Right atrium auricular region (tissue), 2 donors: ENCODE results near the gene HLTF. TPM values are rescaled to one million over a fixed set of nuclear protein-coding genes. Genes with fewer than 3 reads are reported as not detected.

Experiments
- DNase-seq: peaks from one replicate; pipeline ENCODE4 v3.0.0-alpha.2; 2019; ENCODE audit warnings: low spot score
- H3K27ac ChIP-seq, 2 donors: fragments of 200-600 bp; sonication (generic); 1 replicate in 1 of 2; 2 replicates in 1 of 2; pipeline ENCODE4 v1.5.1; 2016 to 2019
- H3K27me3 ChIP-seq, 2 donors: fragments of 200-600 bp; sonication (generic); one replicate each; pipeline versions ENCODE4 v1.5.1 to v1.6.0; 2017 to 2019
- H3K36me3 ChIP-seq: fragments of 200-600 bp; sonication (generic); one replicate; pipeline ENCODE4 v1.5.1; 2016
- H3K4me1 ChIP-seq, 2 donors: fragments of 200-600 bp; sonication (generic); one replicate each; pipeline versions ENCODE4 v1.5.1 to v1.6.0; 2017 to 2019
- H3K4me3 ChIP-seq, 2 donors: fragments of 200-600 bp; sonication (generic); 1 replicate in 1 of 2; 2 replicates in 1 of 2; pipeline ENCODE4 v1.5.1; 2017 to 2019; ENCODE audit warnings: mild to moderate bottlenecking in 1 of 2, moderate library complexity in 1 of 2
- H3K9me3 ChIP-seq, 2 donors: fragments of 200-600 bp; sonication (generic); one replicate each; pipeline ENCODE4 v1.5.1; 2019
- total RNA-seq, 2 donors: library from RNA; depleted of rRNA; stranded (reverse); fragments of >200 nt; gene quantifications; one replicate each; pipeline ENCODE4 v1.1.0, GENCODE V29; 2016
- TF ChIP-seq, protein P1 (sequence below), 2 donors: fragments of 200-600 bp; sonication (generic); IDR thresholded peaks; one replicate each; pipeline ENCODE4 v1.5.1; 2019; ENCODE audit warnings: antibody characterized with exemption in 2 of 2

Gene HLTF
- total RNA-seq, 2 donors from 2014 or later = 9.2 to 24.8 TPM

DNA sequence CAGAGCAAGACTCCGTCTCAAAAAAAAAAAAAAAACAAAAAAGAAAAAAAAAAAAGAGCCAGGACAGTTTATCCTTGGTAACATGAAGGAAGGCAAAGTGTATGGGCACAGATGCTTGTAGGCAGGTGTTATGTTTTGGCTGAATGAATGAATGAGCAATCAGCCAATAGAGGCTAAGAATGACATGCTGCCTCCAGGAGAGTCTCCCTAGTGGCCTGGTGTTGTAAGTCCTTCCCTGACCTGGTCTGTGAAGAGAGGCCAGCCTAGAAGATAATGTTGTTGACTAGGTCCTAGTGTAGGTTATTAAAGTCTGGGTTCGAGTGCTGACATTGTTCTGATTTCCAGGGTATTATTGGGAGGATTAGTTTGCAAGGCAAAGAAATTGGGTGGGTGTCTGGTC, 70.1 kb downstream of the HLTF start:
- no peak for DNase-seq
- Histone ChIP-seq H3K27ac (peak overlapping the region; percentile 65 to 72), H3K4me3 (no peak overlapping the region), H3K9me3 (no peaks in the 10 kb centered on the region), H3K27me3 (no peaks in the 10 kb centered on the region), H3K36me3 (peaks cover 36% of the 10 kb centered on the region), H3K4me1 (peaks cover 0 to 64% of the 10 kb centered on the region in 2 donors)
- TF ChIP-seq, protein P1, sequence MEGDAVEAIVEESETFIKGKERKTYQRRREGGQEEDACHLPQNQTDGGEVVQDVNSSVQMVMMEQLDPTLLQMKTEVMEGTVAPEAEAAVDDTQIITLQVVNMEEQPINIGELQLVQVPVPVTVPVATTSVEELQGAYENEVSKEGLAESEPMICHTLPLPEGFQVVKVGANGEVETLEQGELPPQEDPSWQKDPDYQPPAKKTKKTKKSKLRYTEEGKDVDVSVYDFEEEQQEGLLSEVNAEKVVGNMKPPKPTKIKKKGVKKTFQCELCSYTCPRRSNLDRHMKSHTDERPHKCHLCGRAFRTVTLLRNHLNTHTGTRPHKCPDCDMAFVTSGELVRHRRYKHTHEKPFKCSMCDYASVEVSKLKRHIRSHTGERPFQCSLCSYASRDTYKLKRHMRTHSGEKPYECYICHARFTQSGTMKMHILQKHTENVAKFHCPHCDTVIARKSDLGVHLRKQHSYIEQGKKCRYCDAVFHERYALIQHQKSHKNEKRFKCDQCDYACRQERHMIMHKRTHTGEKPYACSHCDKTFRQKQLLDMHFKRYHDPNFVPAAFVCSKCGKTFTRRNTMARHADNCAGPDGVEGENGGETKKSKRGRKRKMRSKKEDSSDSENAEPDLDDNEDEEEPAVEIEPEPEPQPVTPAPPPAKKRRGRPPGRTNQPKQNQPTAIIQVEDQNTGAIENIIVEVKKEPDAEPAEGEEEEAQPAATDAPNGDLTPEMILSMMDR (IDR thresholded peaks at IDR 0.05) = no peak

DNA sequence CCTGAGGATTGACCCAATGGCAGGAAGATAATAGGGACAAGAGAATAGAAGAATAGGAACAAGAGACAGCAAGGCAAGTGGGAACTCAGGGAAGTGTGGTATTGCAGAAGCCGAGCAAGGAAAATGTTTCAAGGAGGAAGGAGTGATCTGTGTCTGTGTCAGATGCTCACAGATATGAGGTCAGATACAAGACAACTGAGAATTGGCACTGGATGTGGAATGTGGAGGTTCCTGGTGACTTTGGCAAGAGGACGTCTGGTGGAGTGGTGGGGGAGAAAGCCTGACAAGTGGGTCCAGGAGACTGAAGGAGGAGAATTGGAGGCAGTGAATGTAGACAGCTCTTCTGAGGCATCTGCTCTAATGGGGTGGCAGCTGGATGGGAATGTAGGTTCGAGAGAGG, 70.9 kb downstream of the HLTF start:
- H3K27me3 ChIP-seq = no peaks in the 10 kb centered on the region
- DNase-seq = no peak
- no peaks in the 10 kb centered on the region for H3K9me3 ChIP-seq
- TF ChIP-seq, protein P1 (IDR thresholded peaks at IDR 0.05) = no peak
- H3K4me3 ChIP-seq = no peak overlapping the region
- H3K36me3 ChIP-seq = peaks cover 39% of the 10 kb centered on the region
- H3K27ac ChIP-seq = peak overlapping the region; percentile 65 to 72
- peaks cover 0 to 65% of the 10 kb centered on the region in 2 donors for H3K4me1 ChIP-seq

DNA sequence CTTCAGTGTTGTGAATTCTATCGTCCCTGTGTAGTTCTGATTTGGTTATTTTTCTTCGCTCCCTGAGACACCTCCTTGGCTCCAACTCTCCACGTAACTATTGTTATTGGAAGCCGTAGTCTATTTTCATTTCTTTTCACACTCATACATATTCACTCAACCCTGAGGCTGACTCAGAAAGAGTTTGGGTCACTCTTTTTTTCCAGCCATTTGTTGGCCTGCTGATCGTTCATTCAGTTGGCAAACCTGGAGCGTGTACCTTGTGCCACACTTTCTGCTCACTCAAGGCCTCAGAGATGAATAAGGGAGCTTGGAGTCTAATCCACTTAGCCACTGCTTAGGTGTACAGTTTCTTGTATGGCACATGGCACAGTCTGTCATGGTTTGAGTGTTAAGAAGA, 72.6 kb downstream of the HLTF start:
- Histone ChIP-seq H3K36me3 (peaks cover 46% of the 10 kb centered on the region), H3K4me3 (no peak overlapping the region), H3K9me3 (no peaks in the 10 kb centered on the region), H3K27ac (no peak overlapping the region), H3K4me1 (peaks cover 0 to 48% of the 10 kb centered on the region in 2 donors), H3K27me3 (no peaks in the 10 kb centered on the region)
- no peak for DNase-seq
- TF ChIP-seq, protein P1 (IDR thresholded peaks at IDR 0.05) = no peak

DNA sequence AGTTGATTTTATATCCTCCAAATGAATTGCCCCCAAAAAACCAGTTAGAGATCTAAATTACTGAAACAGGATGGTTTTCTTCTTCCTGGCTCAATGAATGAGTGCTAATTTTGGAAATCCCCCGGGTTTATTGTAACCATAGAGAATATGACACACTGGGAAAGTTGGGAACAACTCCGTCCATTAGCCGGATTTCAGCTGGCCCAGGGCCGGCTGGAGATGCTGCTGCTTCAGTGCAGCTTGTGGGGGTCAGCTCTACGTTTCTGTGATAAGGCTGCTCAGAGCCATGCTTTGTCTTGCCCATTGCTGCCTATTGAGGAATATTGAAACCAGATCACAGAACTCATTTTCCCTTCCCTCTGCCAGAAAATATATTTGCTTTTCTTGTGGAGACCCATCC, 74.7 kb downstream of the HLTF start:
- Histone ChIP-seq H3K27ac (peak overlapping the region; percentile 3 to 47), H3K9me3 (no peaks in the 10 kb centered on the region)
- DNase-seq = no peak

DNA sequence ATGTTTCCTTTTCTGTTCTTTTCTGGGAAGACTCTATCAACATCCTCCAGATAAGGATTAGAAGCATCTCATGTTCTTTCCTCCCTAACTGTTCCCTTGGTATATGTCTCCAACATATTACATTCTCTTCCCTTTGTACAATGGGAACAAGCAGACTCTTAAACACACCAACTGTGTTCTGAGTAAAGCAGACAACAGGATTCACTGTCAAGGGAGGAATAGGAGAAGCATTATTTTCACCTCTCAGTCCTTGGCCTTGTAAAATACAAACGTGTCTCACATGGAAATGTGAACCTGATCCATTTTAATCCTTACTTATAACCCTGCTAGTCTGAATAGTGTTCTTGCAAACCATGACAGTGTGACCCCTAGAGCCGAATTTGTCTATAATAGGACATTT, 75.4 kb downstream of the HLTF start:
- no peak for DNase-seq
- H3K27ac ChIP-seq = peak overlapping the region in 1 of 2 donors; percentile 47
- no peaks in the 10 kb centered on the region for H3K27me3 ChIP-seq
- no peak overlapping the region for H3K4me3 ChIP-seq
- H3K9me3 ChIP-seq = no peaks in the 10 kb centered on the region
- peaks cover 0 to 25% of the 10 kb centered on the region in 2 donors for H3K4me1 ChIP-seq
- H3K36me3 ChIP-seq = peaks cover 65% of the 10 kb centered on the region
- TF ChIP-seq, protein P1 (IDR thresholded peaks at IDR 0.05) = no peak

More for the DNA sequence above, 74.7 kb downstream of the HLTF start:
- TF ChIP-seq, protein P1 (IDR thresholded peaks at IDR 0.05) = no peak
- Histone ChIP-seq H3K27me3 (no peaks in the 10 kb centered on the region), H3K36me3 (peaks cover 60% of the 10 kb centered on the region), H3K4me1 (peaks cover 0 to 31% of the 10 kb centered on the region in 2 donors), H3K4me3 (no peak overlapping the region)

DNA sequence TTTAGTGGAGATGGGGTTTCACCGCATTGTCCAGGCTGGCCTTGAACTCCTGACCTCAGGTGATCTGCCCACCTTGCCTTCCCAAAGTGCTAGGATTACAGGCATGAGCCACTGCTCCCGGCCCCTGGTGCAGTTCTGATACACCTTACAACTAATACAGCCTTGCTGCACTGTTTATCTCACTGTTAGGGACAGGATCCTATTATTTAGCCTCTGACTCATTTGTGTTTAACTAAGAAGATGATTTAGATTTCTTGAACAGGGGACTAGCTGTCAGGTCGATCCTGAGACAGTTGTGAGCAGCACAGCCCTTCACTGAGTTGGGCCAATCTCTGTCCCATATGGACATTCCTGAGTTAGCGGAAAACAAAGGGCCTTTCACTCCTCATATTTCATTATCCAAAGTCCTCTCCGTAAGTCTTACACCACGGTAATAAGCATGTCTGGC, 75.8 kb downstream of the HLTF start:
- Histone ChIP-seq H3K36me3 (peaks cover 70% of the 10 kb centered on the region), H3K27me3 (no peaks in the 10 kb centered on the region), H3K4me3 (no peak overlapping the region), H3K27ac (no peak overlapping the region), H3K9me3 (no peaks in the 10 kb centered on the region), H3K4me1 (peaks cover 0 to 22% of the 10 kb centered on the region in 2 donors)
- DNase-seq = no peak
- TF ChIP-seq, protein P1 (IDR thresholded peaks at IDR 0.05) = no peak
